Prostate gland (tissue), 2 donors: Measurements from ENCODE around the gene METTL1. TPM values are rescaled to one million over a fixed set of nuclear protein-coding genes. Genes with fewer than 3 reads are reported as not detected.

ENCODE experiments used
- DNase-seq: peaks from one replicate; pipeline ENCODE4 v3.0.0-alpha.2; 2019; ENCODE audit warnings: low spot score
- H3K27ac ChIP-seq, 2 donors: fragments of 200-600 bp; sonication (generic); 2 replicates each; pipeline ENCODE4 v1.5.1; 2017 to 2019
- H3K27me3 ChIP-seq: fragments of 200-600 bp; sonication (generic); replicated peaks from 2 replicates; pipeline ENCODE4 v1.5.1; 2019; ENCODE audit not compliant: insufficient read depth
- H3K36me3 ChIP-seq, 2 donors: fragments of 200-600 bp; sonication (generic); 1 replicate in 1 of 2; 2 replicates in 1 of 2; pipeline versions ENCODE4 v1.5.1 to v1.8.1; 2017 to 2019
- H3K4me1 ChIP-seq: fragments of 200-600 bp; sonication (generic); replicated peaks from 2 replicates; pipeline ENCODE4 v1.5.1; 2019
- H3K4me3 ChIP-seq, 2 donors: fragments of 200-600 bp; sonication (generic); 2 replicates each; pipeline ENCODE4 v1.5.1; 2017 to 2019
- H3K9me3 ChIP-seq: fragments of 200-600 bp; sonication (generic); 2 replicates; pipeline ENCODE4 v1.5.1; 2017
- CTCF ChIP-seq, 4 experiments: fragments of 200-600 bp in 2 of 4; fragments of 450-650 bp in 2 of 4; sonication (generic) in 2 of 4; IDR thresholded peaks; 1 replicate in 3 of 4; 2 replicates in 1 of 4; pipeline ENCODE4 v1.5.1; 2016 to 2019; ENCODE audit warnings: antibody characterized with exemption in 4 of 4, mild to moderate bottlenecking in 2 of 4, moderate library complexity in 2 of 4
- POLR2A ChIP-seq: fragments of 450-650 bp; IDR thresholded peaks from one replicate; pipeline ENCODE4 v1.6.1; 2016; ENCODE audit warnings: antibody characterized with exemption, mild to moderate bottlenecking
- POLR2AphosphoS5 ChIP-seq: sonication (generic); formaldehyde crosslinking; IDR thresholded peaks from one replicate; pipeline ENCODE4 v1.6.1; 2017; ENCODE audit warnings: antibody characterized with exemption
- WGBS: methylation state at CpG from one replicate; pipeline ENCODE4 v1.1.5; 2018; 5-methylcytosine and 5-hydroxymethylcytosine counted together
- intact Hi-C: fragments of 100-400 bp; cut with DNase I; formaldehyde crosslinking; loops from one replicate; pipeline ENCODE4 v1.14.2; 2022
- total RNA-seq, 2 donors: library from RNA; depleted of rRNA; stranded (reverse); fragments of >200 nt; gene quantifications; one replicate each; pipeline ENCODE4 v1.1.0, GENCODE V29; 2016

METTL1 gene
- total RNA-seq, 2 donors from 2014 or later: 4.9 to 14.3 TPM

GRCh38 chr12:57737467-57738460, 34.1 kb downstream of the METTL1 start:
- Histone ChIP-seq H3K4me3 (peak overlapping the region; percentile 13 to 28), H3K4me1 (peaks cover 22% of the 10 kb centered on the region), H3K36me3 (no peaks in the 10 kb centered on the region), H3K27ac (no peak overlapping the region), H3K9me3 (no peaks in the 10 kb centered on the region), H3K27me3 (peaks cover 12% of the 10 kb centered on the region)
- TF ChIP-seq CTCF (IDR thresholded peaks at IDR 0.05): no peak
- no peak for TF ChIP-seq POLR2A
- TF ChIP-seq POLR2AphosphoS5: no peak
- intact Hi-C loops: no loop called here
- DNase-seq: no peak
- 18% methylated on average over 72 of the region's 110 CpGs for WGBS

GRCh38 chr12:57736741-57737466, 35.0 kb downstream of the METTL1 start:
- Histone ChIP-seq H3K27me3 (peaks cover 12% of the 10 kb centered on the region), H3K27ac (no peak overlapping the region)

GRCh38 chr12:57735952-57736740, 35.8 kb downstream of the METTL1 start:
- Histone ChIP-seq H3K4me1 (peaks cover 22% of the 10 kb centered on the region), H3K27ac (no peak overlapping the region), H3K36me3 (no peaks in the 10 kb centered on the region), H3K9me3 (no peaks in the 10 kb centered on the region), H3K27me3 (peaks cover 12% of the 10 kb centered on the region), H3K4me3 (no peak overlapping the region)
- 13% methylated on average over 44 of the region's 49 CpGs for WGBS
- no peak for DNase-seq
- TF ChIP-seq POLR2A (no peak), CTCF (IDR thresholded peaks at IDR 0.05) (no peak), POLR2AphosphoS5 (no peak)
- intact Hi-C loops: no loop called here

More at GRCh38 chr12:57736741-57737466, 35.0 kb downstream of the METTL1 start:
- Histone ChIP-seq H3K9me3 (no peaks in the 10 kb centered on the region), H3K4me1 (peaks cover 22% of the 10 kb centered on the region), H3K36me3 (no peaks in the 10 kb centered on the region), H3K4me3 (peak overlapping the region in 1 of 2 donors; percentile 28)
- TF ChIP-seq CTCF (IDR thresholded peaks at IDR 0.05): no peak
- no peak for TF ChIP-seq POLR2AphosphoS5
- TF ChIP-seq POLR2A: no peak
- intact Hi-C loops: no loop called here
- 7% methylated on average over 31 of the region's 31 CpGs for WGBS
- no peak for DNase-seq

- Histone ChIP-seq H3K4me1 (peaks cover 22% of the 10 kb centered on the region), H3K4me3 (no peak overlapping the region), H3K36me3 (no peaks in the 10 kb centered on the region), H3K27ac (no peak overlapping the region), H3K27me3 (peaks cover 10% of the 10 kb centered on the region), H3K9me3 (no peaks in the 10 kb centered on the region)
- intact Hi-C loops: no loop called here
- no peak for TF ChIP-seq POLR2A
- no peak for TF ChIP-seq CTCF (IDR thresholded peaks at IDR 0.05)
- TF ChIP-seq POLR2AphosphoS5: no peak
- 20% methylated on average over 8 of the region's 8 CpGs for WGBS
- DNase-seq: no peak
These were observed 36.6 kb downstream of the METTL1 start for GRCh38 chr12:57735198-57735855.
